Mucosa of descending colon (tissue), 3 donors: ENCODE data around the gene SMAD6. TPM values are rescaled to one million over a fixed set of nuclear protein-coding genes. Genes with fewer than 3 reads are reported as not detected.

Experiments
- ATAC-seq: fragments of 200-7000 bp; cut with Tn5 transposase; one replicate; pipeline ENCODE4 v1.9.1; 2020; ENCODE audit warnings: mild to moderate bottlenecking, moderate library complexity
- DNase-seq, 3 donors: peaks; one replicate each; pipeline ENCODE4 v3.0.0-alpha.2; 2020
- H3K36me3 ChIP-seq: fragments of 200-600 bp; one replicate; pipeline ENCODE4 v1.8.0; 2021; ENCODE audit warnings: low read depth, mild to moderate bottlenecking
- H3K4me1 ChIP-seq: fragments of 200-600 bp; one replicate; pipeline ENCODE4 v1.8.0; 2021; ENCODE audit warnings: low read depth, mild to moderate bottlenecking
- H3K4me3 ChIP-seq: fragments of 200-600 bp; one replicate; pipeline ENCODE4 v1.8.0; 2021; ENCODE audit warnings: mild to moderate bottlenecking
- H3K9me3 ChIP-seq: fragments of 200-600 bp; one replicate; pipeline ENCODE4 v1.8.0; 2021; ENCODE audit warnings: mild to moderate bottlenecking
- intact Hi-C, 2 donors: fragments of 100-400 bp; cut with DNase I in 1 of 2; cut with micrococcal nuclease in 1 of 2; formaldehyde crosslinking; loops; one replicate each; pipeline versions ENCODE4 v1.11.0 to v1.11.1; 2022; cut with DNase I, micrococcal nuclease
- total RNA-seq, 3 donors: library from RNA; stranded (reverse); fragmentation: NEBNext Ultra II Directional in 2 of 3; extraction: Animal tissue kit (Norgen Biotek cat#: 25700) in 2 of 3; gene quantifications; one replicate each; pipeline versions ENCODE4 v1.2.1 to v1.2.4, GENCODE V29; 2021 to 2023
- TF ChIP-seq, protein P1 (sequence below): fragments of 200-600 bp; IDR thresholded peaks from one replicate; pipeline ENCODE4 v1.8.0; 2022; ENCODE audit warnings: antibody characterized with exemption, mild to moderate bottlenecking
- donor health status: DM: no; HTN: no; CAD: no; lungs with moderate emphysema.
- donor health status: DM: no; HTN: no; CAD: no.
- donor health status: DM: no; HTN: yes; CAD: no.

SMAD6 gene
- total RNA-seq, 3 donors from 2014 or later: 11.5 to 18.5 (median 12.8) TPM

DNA sequence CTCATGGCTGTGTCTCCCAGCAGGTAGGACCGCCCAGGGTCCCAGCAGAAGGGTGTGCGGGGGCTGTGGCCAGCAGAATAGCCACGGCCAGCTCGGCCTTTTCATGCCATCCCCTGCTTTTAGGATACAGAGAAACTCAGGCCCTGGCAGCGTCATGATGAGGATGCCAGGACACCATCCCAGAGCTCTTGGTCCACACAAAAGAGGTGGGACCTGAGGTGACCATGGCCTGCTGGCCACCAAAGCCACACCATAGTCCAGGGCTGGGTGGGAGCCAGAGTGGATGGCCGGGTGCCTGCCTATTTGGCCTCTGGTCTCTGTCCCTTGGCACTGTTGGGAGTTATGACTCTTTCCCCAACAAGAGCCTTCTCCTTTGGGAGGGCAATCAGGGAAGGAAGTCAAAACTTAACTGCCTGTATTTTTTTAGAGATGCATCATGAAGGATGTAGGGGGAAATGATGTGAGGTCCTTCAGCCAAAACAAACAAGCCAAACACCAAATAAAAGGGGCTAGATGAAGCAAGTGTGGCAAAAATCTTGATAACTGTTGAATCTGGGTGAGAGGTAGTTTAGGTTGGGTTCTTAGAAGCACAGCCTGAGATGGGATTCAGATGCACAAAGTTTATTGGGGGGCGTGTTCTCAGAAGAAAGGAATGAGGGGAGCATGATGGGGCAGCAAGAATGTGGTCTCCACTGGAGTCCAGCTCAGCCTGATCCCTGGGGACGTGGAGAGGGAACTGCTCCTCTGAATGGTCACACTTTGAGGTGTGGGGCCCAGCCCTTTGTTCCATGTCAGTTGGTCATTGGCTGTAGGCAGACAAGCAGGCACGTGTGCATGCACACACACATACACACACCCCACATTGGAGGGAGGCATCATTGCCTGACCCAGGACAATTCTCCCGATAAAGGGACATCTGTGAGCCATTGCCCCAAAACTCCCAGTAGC is 33.2 kb downstream of the SMAD6 start:
- ATAC-seq (no peak), DNase-seq (no peak)
- intact Hi-C loops: no loop called here
- Histone ChIP-seq H3K4me1 (peaks cover 2% of the 10 kb centered on the region), H3K9me3 (no peaks in the 10 kb centered on the region), H3K36me3 (no peaks in the 10 kb centered on the region), H3K4me3 (no peak overlapping the region)
- TF ChIP-seq, protein P1, sequence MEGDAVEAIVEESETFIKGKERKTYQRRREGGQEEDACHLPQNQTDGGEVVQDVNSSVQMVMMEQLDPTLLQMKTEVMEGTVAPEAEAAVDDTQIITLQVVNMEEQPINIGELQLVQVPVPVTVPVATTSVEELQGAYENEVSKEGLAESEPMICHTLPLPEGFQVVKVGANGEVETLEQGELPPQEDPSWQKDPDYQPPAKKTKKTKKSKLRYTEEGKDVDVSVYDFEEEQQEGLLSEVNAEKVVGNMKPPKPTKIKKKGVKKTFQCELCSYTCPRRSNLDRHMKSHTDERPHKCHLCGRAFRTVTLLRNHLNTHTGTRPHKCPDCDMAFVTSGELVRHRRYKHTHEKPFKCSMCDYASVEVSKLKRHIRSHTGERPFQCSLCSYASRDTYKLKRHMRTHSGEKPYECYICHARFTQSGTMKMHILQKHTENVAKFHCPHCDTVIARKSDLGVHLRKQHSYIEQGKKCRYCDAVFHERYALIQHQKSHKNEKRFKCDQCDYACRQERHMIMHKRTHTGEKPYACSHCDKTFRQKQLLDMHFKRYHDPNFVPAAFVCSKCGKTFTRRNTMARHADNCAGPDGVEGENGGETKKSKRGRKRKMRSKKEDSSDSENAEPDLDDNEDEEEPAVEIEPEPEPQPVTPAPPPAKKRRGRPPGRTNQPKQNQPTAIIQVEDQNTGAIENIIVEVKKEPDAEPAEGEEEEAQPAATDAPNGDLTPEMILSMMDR: no peak

GRCh38 chr15:66735909-66736305 is 33.9 kb downstream of the SMAD6 start:
- DNase-seq: no peak
- H3K36me3 ChIP-seq: no peaks in the 10 kb centered on the region
- no peak for ATAC-seq
- no peak overlapping the region for H3K4me3 ChIP-seq
- TF ChIP-seq, protein P1: no peak
- intact Hi-C loops: no loop called here
- H3K9me3 ChIP-seq: no peaks in the 10 kb centered on the region
- peaks cover 8% of the 10 kb centered on the region for H3K4me1 ChIP-seq

DNA sequence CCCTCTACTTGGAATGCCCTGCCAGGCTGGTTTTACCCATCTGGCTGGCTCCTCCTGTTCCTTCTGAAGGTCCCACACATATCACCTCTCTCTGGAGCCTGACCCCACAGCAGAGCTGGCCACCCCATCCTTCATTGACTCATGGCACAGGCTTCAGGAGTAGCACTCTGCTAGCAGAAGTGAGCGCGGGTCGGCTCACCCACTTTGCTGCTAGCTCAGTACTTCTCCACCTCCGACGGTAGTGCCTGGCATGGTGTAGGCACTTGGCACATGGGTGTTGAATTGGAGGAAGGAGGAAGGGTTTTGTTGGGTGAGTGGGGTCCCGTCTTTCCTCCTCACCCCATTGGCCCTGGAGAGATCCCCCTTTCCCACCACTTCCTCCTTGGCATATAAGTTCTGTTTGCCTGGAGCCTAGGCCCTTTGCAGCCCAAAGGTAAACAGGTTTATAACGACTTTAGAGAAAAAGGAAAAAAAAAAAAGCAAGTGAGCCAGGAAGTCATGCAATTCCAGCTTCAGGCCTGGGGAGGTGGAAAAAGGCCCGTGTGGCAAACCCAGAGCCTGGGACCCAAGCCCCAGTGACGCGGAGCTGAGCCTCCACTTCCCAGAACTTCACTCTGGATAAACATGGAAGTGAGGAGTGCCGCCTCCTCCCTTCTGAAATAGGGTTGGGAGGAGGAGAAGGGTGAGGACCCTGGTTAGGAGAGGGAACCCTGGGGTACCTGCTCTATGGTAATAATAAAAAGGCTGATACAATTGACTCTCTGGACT is 35.4 kb downstream of the SMAD6 start:
- H3K36me3 ChIP-seq: no peaks in the 10 kb centered on the region
- intact Hi-C loops: no loop called here
- peaks cover 10% of the 10 kb centered on the region for H3K4me1 ChIP-seq
- ATAC-seq: no peak
- no peak for DNase-seq
- TF ChIP-seq, protein P1: no peak
- no peaks in the 10 kb centered on the region for H3K9me3 ChIP-seq
- H3K4me3 ChIP-seq: no peak overlapping the region

GRCh38 chr15:66738116-66738515 is 36.1 kb downstream of the SMAD6 start:
- ATAC-seq: no peak
- Histone ChIP-seq H3K36me3 (no peaks in the 10 kb centered on the region), H3K4me3 (no peak overlapping the region), H3K9me3 (no peaks in the 10 kb centered on the region), H3K4me1 (peaks cover 10% of the 10 kb centered on the region)
- intact Hi-C loops: no loop called here
- DNase-seq: no peak
- TF ChIP-seq, protein P1: no peak

- no peaks in the 10 kb centered on the region for H3K36me3 ChIP-seq
- ATAC-seq (no peak), DNase-seq (no peak)
- intact Hi-C loops: no loop called here
- TF ChIP-seq, protein P1: no peak
- H3K4me1 ChIP-seq: peaks cover 10% of the 10 kb centered on the region
- no peak overlapping the region for H3K4me3 ChIP-seq
- H3K9me3 ChIP-seq: no peaks in the 10 kb centered on the region
These were observed 36.6 kb downstream of the SMAD6 start for GRCh38 chr15:66738595-66738994.
